ENCODE data around the gene PARD6A.

Gene PARD6A

GRCh38 chr16:67613808-67614207, 47.0 kb upstream of the PARD6A start:
- peaks cover 46 to 72% of the 10 kb centered on the region in 2 experiments for H3K36me3 ChIP-seq (ENCODE audit: control insufficient read depth in 2 of 2, insufficient read depth in 1 of 2, low read length in 2 of 2)
- no peaks in the 10 kb centered on the region for H3K4me1 ChIP-seq (ENCODE audit: control insufficient read depth, insufficient read depth, low read length)
- no peak overlapping the region for H3K27ac ChIP-seq (ENCODE audit: extremely low read depth, low read depth, low read length)
- POLR2A ChIA-PET, result interaction anchor here (2.2 kb wide), 1 partner anchor 52 kb away, joined by 6 read pairs; the partner anchor contains the start of gene CTCF
- H3K9me3 ChIP-seq (ENCODE audit: control insufficient read depth, insufficient read depth, low read depth, low read length), result no peaks in the 10 kb centered on the region
- H3K4me3 ChIP-seq (ENCODE audit: low read depth, low read length), result no peak overlapping the region
- TF ChIP-seq ZBTB44 (tag by site-specific recombination; IDR thresholded peaks at IDR 0.05) (no peak), ZNF2 (tag by site-specific recombination; IDR thresholded peaks at IDR 0.05) (peak; percentile 53; the same call in 1 of the 2 replicates)
- CTCF ChIA-PET, result interaction anchor here (0.5 to 2.0 kb wide), 7 partner anchors 8 to 93 kb away, joined by 3 to 11 read pairs (median 3); no protein-coding TSS in a partner anchor

GRCh38 chr16:67628216-67628615, 32.5 kb upstream of the PARD6A start:
- Histone ChIP-seq H3K4me1 (ENCODE audit: control insufficient read depth, insufficient read depth, low read length) (no peaks in the 10 kb centered on the region), H3K27ac (ENCODE audit: extremely low read depth, low read depth, low read length) (no peak overlapping the region), H3K4me3 (ENCODE audit: low read depth, low read length) (no peak overlapping the region), H3K9me3 (ENCODE audit: control insufficient read depth, insufficient read depth, low read depth, low read length) (no peaks in the 10 kb centered on the region), H3K36me3 (ENCODE audit: control insufficient read depth in 2 of 2, insufficient read depth in 1 of 2, low read length in 2 of 2) (peaks cover 60 to 75% of the 10 kb centered on the region in 2 experiments)
- POLR2A ChIA-PET, result interaction anchor here (0.5 to 0.6 kb wide), 2 partner anchors 45 to 107 kb away, joined by 3 to 4 read pairs; no protein-coding TSS in a partner anchor
- CTCF ChIA-PET, result interaction anchor here (0.6 to 0.9 kb wide), 4 partner anchors 16 to 84 kb away, joined by 3 to 4 read pairs (median 3); no protein-coding TSS in a partner anchor
- TF ChIP-seq SCRT2 (tag by site-specific recombination; IDR thresholded peaks at IDR 0.05) (0 out of 2 replicates have a peak, but pooled peaks have one; percentile 28), FEZF1 (tag by site-specific recombination; IDR thresholded peaks at IDR 0.05) (no peak), ATF2 (tag by site-specific recombination; IDR thresholded peaks at IDR 0.05; ENCODE audit: low read depth) (no peak), SCRT1 (tag by site-specific recombination; IDR thresholded peaks at IDR 0.05; ENCODE audit: borderline replicate concordance) (0 out of 2 replicates have a peak, but pooled peaks have one; percentile 21), ZNF174 (tag by site-specific recombination; IDR thresholded peaks at IDR 0.05) (no peak)

- H3K27ac ChIP-seq (ENCODE audit: extremely low read depth, low read depth, low read length), result no peak overlapping the region
- no peak overlapping the region for H3K4me3 ChIP-seq (ENCODE audit: low read depth, low read length)
- no peak for TF ChIP-seq ZNF133 (tag by site-specific recombination; IDR thresholded peaks at IDR 0.05)
- no peak for TF ChIP-seq ZNF366 (tag by site-specific recombination; conservative IDR thresholded peaks at IDR 0.05)
- TF ChIP-seq ZNF707 (tag by site-specific recombination; IDR thresholded peaks at IDR 0.05), result no peak
- TF ChIP-seq ZBTB1 (tag by site-specific recombination; IDR thresholded peaks at IDR 0.05), result no peak
- TF ChIP-seq ZNF776 (tag by site-specific recombination; IDR thresholded peaks at IDR 0.05; ENCODE audit: borderline replicate concordance), result no peak
- no peak for TF ChIP-seq ZNF354C (tag by site-specific recombination; IDR thresholded peaks at IDR 0.05; ENCODE audit: borderline replicate concordance, low read depth)
- no peak for TF ChIP-seq ZNF138 (tag by site-specific recombination; IDR thresholded peaks at IDR 0.05; ENCODE audit: borderline replicate concordance)
- POLR2A ChIA-PET, result no interaction called here
- CTCF ChIA-PET, result interaction anchor here (0.6 to 1.8 kb wide), 7 partner anchors 9 to 112 kb away, joined by 3 to 5 read pairs (median 4); partner anchors contain the start of gene CARMIL2
- H3K36me3 ChIP-seq (ENCODE audit: control insufficient read depth in 2 of 2, insufficient read depth in 1 of 2, low read length in 2 of 2), result peaks cover 49 to 78% of the 10 kb centered on the region in 2 experiments; a peak in 2 of 3 replicates
- H3K9me3 ChIP-seq (ENCODE audit: control insufficient read depth, insufficient read depth, low read depth, low read length), result no peaks in the 10 kb centered on the region
- no peaks in the 10 kb centered on the region for H3K4me1 ChIP-seq (ENCODE audit: control insufficient read depth, insufficient read depth, low read length)
Measured at GRCh38 chr16:67632415-67633172, 28.2 kb upstream of the PARD6A start.
